Endothelial cell (in vitro differentiated cells): ENCODE data around the gene CASK. TPM values are rescaled to one million over a fixed set of nuclear protein-coding genes. Genes with fewer than 3 reads are reported as not detected.

ENCODE experiments used
- DNase-seq: peaks from one replicate; pipeline ENCODE4 v3.0.0; 2021; ENCODE audit warnings: low spot score
- H3K27ac Mint-ChIP-seq: one replicate; pipeline ENCODE4 v1.8.0; 2021; ENCODE audit warnings: mixed read lengths, inconsistent platforms; ENCODE audit not compliant: unreplicated experiment
- H3K27me3 Mint-ChIP-seq: one replicate; pipeline ENCODE4 v1.8.0; 2021; ENCODE audit warnings: mild to moderate bottlenecking, moderate library complexity, mixed read lengths, inconsistent platforms; ENCODE audit not compliant: unreplicated experiment
- H3K36me3 Mint-ChIP-seq: one replicate; pipeline ENCODE4 v1.8.0; 2021; ENCODE audit warnings: mild to moderate bottlenecking, low read depth, mixed read lengths, inconsistent platforms; ENCODE audit not compliant: unreplicated experiment
- H3K4me1 Mint-ChIP-seq: one replicate; pipeline ENCODE4 v1.8.0; 2021; ENCODE audit warnings: mild to moderate bottlenecking, mixed read lengths, inconsistent platforms; ENCODE audit not compliant: unreplicated experiment
- H3K4me3 Mint-ChIP-seq: one replicate; pipeline ENCODE4 v1.8.0; 2021; ENCODE audit warnings: mild to moderate bottlenecking, mixed read lengths, inconsistent platforms; ENCODE audit not compliant: unreplicated experiment
- H3K9me3 Mint-ChIP-seq: one replicate; pipeline ENCODE4 v1.8.0; 2021; ENCODE audit warnings: mixed read lengths, inconsistent platforms; ENCODE audit not compliant: unreplicated experiment
- total RNA-seq: library from RNA; stranded (reverse); fragmentation: NEBNext Ultra II Directional; extraction: Animal tissue kit (Norgen Biotek cat#: 25700); gene quantifications from one replicate; pipeline ENCODE4 v1.2.1, GENCODE V29; 2021; ENCODE audit not compliant: unreplicated experiment
- TF ChIP-seq, protein P1 (sequence below): fragments of 200-600 bp; sonication (generic); IDR thresholded peaks from one replicate; pipeline ENCODE4 v1.5.0; 2021; ENCODE audit warnings: antibody characterized with exemption; ENCODE audit not compliant: unreplicated experiment

Gene CASK
- total RNA-seq, 1 donor from 2014 or later, result 62.5 TPM

DNA sequence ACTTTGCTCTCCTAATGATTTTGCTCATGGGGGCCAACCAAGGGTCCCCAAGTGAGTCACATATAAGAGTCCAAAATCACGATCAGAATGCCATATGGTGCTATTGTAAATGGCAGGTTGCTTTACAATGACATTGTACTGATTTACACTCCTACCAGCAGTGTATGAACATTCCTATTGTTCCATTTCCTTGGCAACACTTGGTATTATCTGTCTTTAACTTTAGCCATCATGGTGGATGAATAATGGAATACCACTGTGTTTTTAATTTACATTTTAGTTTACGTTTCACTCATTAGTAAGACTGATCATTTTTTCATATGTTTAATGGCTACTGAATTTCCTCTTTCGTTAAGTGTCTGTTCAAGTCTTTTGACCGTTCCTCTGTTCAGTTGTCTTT is 379.7 kb downstream of the CASK start:
- no peak for DNase-seq
- Mint-ChIP-seq H3K27ac (no peak overlapping the region), H3K27me3 (no peaks in the 10 kb centered on the region), H3K36me3 (peaks cover 3% of the 10 kb centered on the region), H3K4me1 (no peaks in the 10 kb centered on the region), H3K9me3 (no peaks in the 10 kb centered on the region), H3K4me3 (no peak overlapping the region)
- TF ChIP-seq, protein P1, sequence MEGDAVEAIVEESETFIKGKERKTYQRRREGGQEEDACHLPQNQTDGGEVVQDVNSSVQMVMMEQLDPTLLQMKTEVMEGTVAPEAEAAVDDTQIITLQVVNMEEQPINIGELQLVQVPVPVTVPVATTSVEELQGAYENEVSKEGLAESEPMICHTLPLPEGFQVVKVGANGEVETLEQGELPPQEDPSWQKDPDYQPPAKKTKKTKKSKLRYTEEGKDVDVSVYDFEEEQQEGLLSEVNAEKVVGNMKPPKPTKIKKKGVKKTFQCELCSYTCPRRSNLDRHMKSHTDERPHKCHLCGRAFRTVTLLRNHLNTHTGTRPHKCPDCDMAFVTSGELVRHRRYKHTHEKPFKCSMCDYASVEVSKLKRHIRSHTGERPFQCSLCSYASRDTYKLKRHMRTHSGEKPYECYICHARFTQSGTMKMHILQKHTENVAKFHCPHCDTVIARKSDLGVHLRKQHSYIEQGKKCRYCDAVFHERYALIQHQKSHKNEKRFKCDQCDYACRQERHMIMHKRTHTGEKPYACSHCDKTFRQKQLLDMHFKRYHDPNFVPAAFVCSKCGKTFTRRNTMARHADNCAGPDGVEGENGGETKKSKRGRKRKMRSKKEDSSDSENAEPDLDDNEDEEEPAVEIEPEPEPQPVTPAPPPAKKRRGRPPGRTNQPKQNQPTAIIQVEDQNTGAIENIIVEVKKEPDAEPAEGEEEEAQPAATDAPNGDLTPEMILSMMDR, result no peak

DNA sequence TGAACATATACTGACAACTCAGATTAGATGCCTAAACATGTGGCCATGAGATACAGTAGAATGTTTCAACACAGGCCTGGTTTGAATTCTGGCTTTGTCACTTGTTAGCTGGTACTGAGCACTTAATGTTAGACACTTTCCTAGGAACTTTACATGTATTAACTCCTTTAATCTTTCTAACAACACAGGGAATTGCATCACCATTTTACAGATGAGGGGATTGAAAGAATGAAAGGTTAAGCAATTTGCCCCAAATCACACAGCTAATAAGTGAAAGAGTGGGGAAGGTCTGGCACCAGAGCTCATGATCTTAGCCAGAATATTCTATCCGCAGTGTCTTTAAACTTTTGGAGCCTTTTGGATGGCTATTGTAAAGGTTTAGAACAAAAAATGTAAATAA is 380.3 kb downstream of the CASK start:
- Mint-ChIP-seq H3K36me3 (no peaks in the 10 kb centered on the region), H3K4me3 (no peak overlapping the region), H3K9me3 (no peaks in the 10 kb centered on the region), H3K27me3 (no peaks in the 10 kb centered on the region), H3K4me1 (no peaks in the 10 kb centered on the region), H3K27ac (no peak overlapping the region)
- no peak for DNase-seq
- TF ChIP-seq, protein P1, result no peak

DNA sequence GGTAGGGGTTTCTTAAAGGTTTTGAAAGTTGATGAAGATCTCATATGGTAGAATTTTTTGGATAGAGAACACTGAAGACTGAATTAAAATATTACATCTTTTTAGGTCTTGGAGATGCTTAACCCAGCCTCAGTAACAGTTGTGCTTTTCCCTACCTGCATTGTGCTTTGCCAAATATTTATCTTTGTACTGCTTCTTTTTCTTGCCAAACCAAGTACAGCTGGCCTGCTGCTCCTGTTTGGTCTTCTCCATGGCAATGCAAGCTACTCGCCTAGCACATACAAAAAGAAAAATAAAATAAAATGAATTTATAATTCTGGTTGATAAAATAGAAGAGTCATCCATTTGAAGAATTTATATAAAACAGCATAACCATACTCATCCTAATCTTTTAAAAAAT is 380.8 kb downstream of the CASK start:
- Mint-ChIP-seq H3K9me3 (no peaks in the 10 kb centered on the region), H3K27me3 (no peaks in the 10 kb centered on the region), H3K4me1 (no peaks in the 10 kb centered on the region), H3K4me3 (no peak overlapping the region), H3K36me3 (no peaks in the 10 kb centered on the region), H3K27ac (no peak overlapping the region)
- DNase-seq, result no peak
- TF ChIP-seq, protein P1, result no peak

DNA sequence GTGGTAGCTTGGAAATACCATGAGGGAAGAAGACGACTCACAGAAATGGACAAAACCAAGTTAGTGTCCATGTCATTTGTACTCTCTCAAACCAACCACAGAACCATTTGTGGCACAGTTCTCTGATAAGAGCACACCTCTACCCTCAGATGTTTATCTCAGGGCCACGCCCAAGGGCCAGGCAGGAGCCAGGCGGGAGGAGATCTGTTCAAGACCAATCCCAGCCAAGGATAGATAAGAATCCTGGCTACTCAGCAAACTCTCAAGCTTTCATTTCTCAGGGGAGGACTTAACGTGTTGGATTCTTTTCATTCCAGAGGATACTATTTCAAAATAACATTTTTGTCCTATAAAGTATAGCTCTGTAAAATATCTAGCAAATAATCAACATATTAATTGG is 381.2 kb downstream of the CASK start:
- Mint-ChIP-seq H3K36me3 (no peaks in the 10 kb centered on the region), H3K9me3 (no peaks in the 10 kb centered on the region), H3K4me3 (no peak overlapping the region), H3K4me1 (no peaks in the 10 kb centered on the region), H3K27me3 (no peaks in the 10 kb centered on the region), H3K27ac (no peak overlapping the region)
- no peak for DNase-seq
- TF ChIP-seq, protein P1, result no peak

DNA sequence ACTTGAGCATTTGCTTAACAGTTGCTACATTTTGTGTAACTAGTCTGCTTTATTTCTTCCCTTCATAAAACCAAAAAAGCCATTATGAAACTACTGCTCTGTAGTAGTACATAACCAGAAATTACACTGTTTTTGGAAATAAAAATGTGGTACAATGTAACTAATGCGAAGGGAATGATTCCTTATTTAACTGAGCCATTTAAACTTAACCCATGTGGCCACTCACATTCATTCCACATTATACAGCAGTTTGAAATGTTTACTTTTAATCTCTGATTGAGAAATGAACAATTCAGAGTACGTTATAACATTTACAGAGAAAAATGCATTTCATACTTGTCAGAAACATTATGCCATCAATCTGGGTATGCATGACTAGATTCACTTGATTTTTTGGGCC is 382.0 kb downstream of the CASK start:
- Mint-ChIP-seq H3K4me1 (no peaks in the 10 kb centered on the region), H3K36me3 (no peaks in the 10 kb centered on the region), H3K9me3 (no peaks in the 10 kb centered on the region), H3K27me3 (no peaks in the 10 kb centered on the region), H3K27ac (no peak overlapping the region), H3K4me3 (no peak overlapping the region)
- no peak for DNase-seq
- TF ChIP-seq, protein P1, result no peak
